ENCODE measurements around the gene MAST4.

DNA sequence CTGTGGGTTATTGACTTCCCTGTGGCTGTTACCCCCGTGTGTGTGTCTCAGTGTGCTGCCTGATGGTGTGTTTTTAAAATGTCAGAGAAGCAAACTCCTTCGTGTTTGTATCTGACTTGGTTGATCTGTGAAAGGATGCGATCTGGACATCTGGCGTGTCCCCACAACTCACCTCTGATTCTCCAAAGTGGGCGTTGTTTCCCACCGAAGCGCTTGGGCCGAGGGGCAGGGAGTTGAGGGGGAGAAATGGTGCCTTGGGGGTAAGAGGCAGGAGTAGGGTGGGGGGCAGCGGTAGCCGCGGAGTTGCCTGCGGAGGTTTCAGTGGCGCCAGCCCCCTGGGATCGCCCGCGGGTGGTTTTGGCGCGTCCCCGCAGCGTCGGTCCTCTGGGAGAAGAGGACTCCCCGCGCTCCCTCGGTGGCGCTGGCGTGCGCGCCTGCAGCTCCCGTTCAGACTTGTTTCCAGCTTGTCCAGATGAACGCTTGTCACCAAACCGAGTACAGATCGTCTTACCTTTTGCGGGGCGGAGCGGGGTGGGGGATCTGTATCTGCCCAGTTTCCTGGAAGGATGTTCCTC is 1.1 kb downstream of the MAST4 start:
- TF ChIP-seq POLR2A (IDR thresholded peaks at IDR 0.05; ENCODE audit: low read depth, low read length) (no peak), TAF1 (IDR thresholded peaks at IDR 0.05; ENCODE audit: low read depth, low read length) (no peak)

All from GM12891 (cell line).